HG03354 (cell line): ENCODE data around the gene KRTAP9-7.
"Not testable (repeated sequence)": the region's sequence is repeated elsewhere in the genome, so short reads cannot be mapped to it uniquely, and the experiment has no call there.

Source experiments
- ATAC-seq: cut with Tn5 transposase; IDR thresholded peaks from one replicate; pipeline ENCODE4 v1.9.1; 2021; ENCODE audit warnings: mild to moderate bottlenecking; ENCODE audit not compliant: unreplicated experiment, poor library complexity, severe bottlenecking

Gene KRTAP9-7

GRCh38 chr17:41275648-41276190 is at the start of gene KRTAP9-7:
TSS of gene KRTAP9-7 (plus strand) at chr17:41275698. CDS start at chr17:41275698, 0 bp downstream.
- ATAC-seq: not testable (repeated sequence)

GRCh38 chr17:41226051-41226450 is 49.4 kb upstream of the KRTAP9-7 start:
- ATAC-seq: no peak

- ATAC-seq: not testable (repeated sequence)
Measured at GRCh38 chr17:41226598-41227095, 48.9 kb upstream of the KRTAP9-7 start, which contains the start of gene KRTAP9-2. TSS of gene KRTAP9-2 (plus strand) at chr17:41226648. CDS start at chr17:41226655, 7 bp downstream.

GRCh38 chr17:41230094-41230493 is 45.4 kb upstream of the KRTAP9-7 start:
- ATAC-seq: no peak

- ATAC-seq: no peak
Measured at GRCh38 chr17:41231731-41232130, 43.8 kb upstream of the KRTAP9-7 start.

GRCh38 chr17:41232399-41233105 is 42.9 kb upstream of the KRTAP9-7 start, which contains the start of gene KRTAP9-3:
TSS of gene KRTAP9-3 (plus strand) at chr17:41232449. CDS start at chr17:41232502, 53 bp downstream.
- ATAC-seq: not testable (repeated sequence)

- ATAC-seq: not testable (repeated sequence)
Measured at GRCh38 chr17:41237116-41237515, 38.4 kb upstream of the KRTAP9-7 start.

GRCh38 chr17:41237949-41238437 is 37.5 kb upstream of the KRTAP9-7 start, which contains the start of gene KRTAP9-8:
TSS of gene KRTAP9-8 (plus strand) at chr17:41237999. CDS start at chr17:41238052, 53 bp downstream.
- ATAC-seq: not testable (repeated sequence)

- not testable (repeated sequence) for ATAC-seq
Measured at GRCh38 chr17:41246995-41247787, 28.3 kb upstream of the KRTAP9-7 start.

- ATAC-seq: not testable (repeated sequence)
Measured at GRCh38 chr17:41249637-41250240, 25.8 kb upstream of the KRTAP9-7 start, which contains the start of gene KRTAP9-4. TSS of gene KRTAP9-4 (plus strand) at chr17:41249687. CDS start at chr17:41249721, 34 bp downstream.

GRCh38 chr17:41251261-41251660 is 24.2 kb upstream of the KRTAP9-7 start:
- ATAC-seq: no peak

- no peak for ATAC-seq
Measured at GRCh38 chr17:41254861-41255260, 20.6 kb upstream of the KRTAP9-7 start.

- not testable (repeated sequence) for ATAC-seq
Measured at GRCh38 chr17:41255381-41256290, 19.9 kb upstream of the KRTAP9-7 start, which contains the start of gene KRTAP9-9. TSS of gene KRTAP9-9 (plus strand) at chr17:41255384.

GRCh38 chr17:41256291-41256685 is 19.2 kb upstream of the KRTAP9-7 start:
- no peak for ATAC-seq

GRCh38 chr17:41258406-41258805 is 17.1 kb upstream of the KRTAP9-7 start:
- no peak for ATAC-seq

GRCh38 chr17:41263212-41263611 is 12.3 kb upstream of the KRTAP9-7 start:
- ATAC-seq: no peak

GRCh38 chr17:41264599-41264998 is 10.9 kb upstream of the KRTAP9-7 start:
- no peak for ATAC-seq

GRCh38 chr17:41265078-41265477 is 10.4 kb upstream of the KRTAP9-7 start, which contains the start of gene KRTAP9-6:
TSS of gene KRTAP9-6 (plus strand) at chr17:41265378. CDS start at chr17:41265378, 0 bp downstream.
- no peak for ATAC-seq
